ENCODE measurements around the gene QARS1. TPM values are rescaled to one million over a fixed set of nuclear protein-coding genes. Genes with fewer than 3 reads are reported as not detected.
A peak's percentile ranks its signal among the peaks of the same experiment; 100 is the strongest.

Gene QARS1
- polyA plus RNA-seq, 3 donors = 142 to 326 (median 142) TPM

DNA sequence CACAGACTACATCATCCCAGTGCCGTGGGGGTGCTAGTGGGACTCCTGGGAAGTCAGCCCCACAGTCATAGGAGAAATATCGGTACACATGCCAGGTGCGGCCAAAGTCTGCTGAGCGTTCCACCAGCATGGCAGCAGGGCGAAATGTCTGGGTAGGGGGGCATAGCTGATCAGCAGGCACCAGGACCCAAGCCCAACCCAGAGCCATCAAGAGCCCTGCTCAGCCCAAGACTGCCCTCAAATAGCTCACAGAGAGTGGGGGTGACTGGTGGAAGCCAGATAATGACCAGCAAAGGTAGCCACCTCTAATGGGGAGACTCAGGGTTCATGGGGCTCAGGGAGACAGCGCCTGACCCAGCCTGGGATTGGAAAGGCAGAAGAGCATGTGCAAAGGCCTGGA is 27.0 kb upstream of the QARS1 start:
- Histone ChIP-seq H4K20me1 (ENCODE audit: insufficient read depth, low read length) (no peaks in the 10 kb centered on the region), H3K9me3 (replicated peaks in 1 of 2; ENCODE audit: control insufficient read depth in 1 of 2, insufficient read depth in 1 of 2, low read length in 2 of 2) (no peaks in the 10 kb centered on the region), H3K9ac (ENCODE audit: insufficient read depth, low read length, poor library complexity, severe bottlenecking) (no peak overlapping the region), H3K27ac (ENCODE audit: low read depth in 1 of 2, low read length in 2 of 2) (no peak overlapping the region), H3K4me3 (replicated peaks in 1 of 3; ENCODE audit: low read depth in 2 of 3, low read length in 3 of 3) (no peak overlapping the region), H3K27me3 (ENCODE audit: control insufficient read depth in 2 of 2, insufficient read depth in 2 of 2, low read length in 2 of 2) (no peaks in the 10 kb centered on the region), H3K4me2 (replicated peaks; ENCODE audit: extremely low read depth, low read length, poor library complexity, severe bottlenecking) (no peak overlapping the region), H3K79me2 (ENCODE audit: insufficient read depth, low read length) (no peaks in the 10 kb centered on the region), H3K36me3 (replicated peaks in 1 of 2; ENCODE audit: control insufficient read depth in 1 of 2, insufficient read depth in 2 of 2, low read length in 2 of 2) (no peaks in the 10 kb centered on the region), H2AFZ (ENCODE audit: insufficient read depth, low read depth, low read length, poor library complexity, severe bottlenecking) (no peak overlapping the region), H3K4me1 (ENCODE audit: control insufficient read depth in 1 of 2, insufficient read depth in 2 of 2, low read length in 2 of 2) (peaks cover 14 to 20% of the 10 kb centered on the region in 2 donors)
- Mint-ChIP-seq H3K27me3 (ENCODE audit: low read depth in 3 of 3) (peaks cover 0 to 3% (median 2%) of the 10 kb centered on the region in 3 donors), H3K36me3 (peaks cover 0 to 2% of the 10 kb centered on the region in 2 donors), H3K4me3 (peak overlapping the region in 1 of 2 donors; percentile 92), H3K9me3 (peaks cover 0 to 3% (median 0%) of the 10 kb centered on the region in 7 donors), H3K27ac (peak overlapping the region in 2 of 7 donors; percentile 38 to 77), H3K4me1 (peaks cover 29% of the 10 kb centered on the region)
- 100% methylated on average over 5 of the region's 6 CpGs for WGBS (ENCODE audit: insufficient coverage)
- TF ChIP-seq, protein P1, sequence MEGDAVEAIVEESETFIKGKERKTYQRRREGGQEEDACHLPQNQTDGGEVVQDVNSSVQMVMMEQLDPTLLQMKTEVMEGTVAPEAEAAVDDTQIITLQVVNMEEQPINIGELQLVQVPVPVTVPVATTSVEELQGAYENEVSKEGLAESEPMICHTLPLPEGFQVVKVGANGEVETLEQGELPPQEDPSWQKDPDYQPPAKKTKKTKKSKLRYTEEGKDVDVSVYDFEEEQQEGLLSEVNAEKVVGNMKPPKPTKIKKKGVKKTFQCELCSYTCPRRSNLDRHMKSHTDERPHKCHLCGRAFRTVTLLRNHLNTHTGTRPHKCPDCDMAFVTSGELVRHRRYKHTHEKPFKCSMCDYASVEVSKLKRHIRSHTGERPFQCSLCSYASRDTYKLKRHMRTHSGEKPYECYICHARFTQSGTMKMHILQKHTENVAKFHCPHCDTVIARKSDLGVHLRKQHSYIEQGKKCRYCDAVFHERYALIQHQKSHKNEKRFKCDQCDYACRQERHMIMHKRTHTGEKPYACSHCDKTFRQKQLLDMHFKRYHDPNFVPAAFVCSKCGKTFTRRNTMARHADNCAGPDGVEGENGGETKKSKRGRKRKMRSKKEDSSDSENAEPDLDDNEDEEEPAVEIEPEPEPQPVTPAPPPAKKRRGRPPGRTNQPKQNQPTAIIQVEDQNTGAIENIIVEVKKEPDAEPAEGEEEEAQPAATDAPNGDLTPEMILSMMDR (IDR thresholded peaks at IDR 0.05) = no peak
- DNase-seq = no peak
- intact Hi-C loops (cut with micrococcal nuclease) = loop anchor here in 1 of 2 donors (10.0 kb wide), 1 partner anchor 147 kb away; no protein-coding TSS in a partner anchor

- DNase-seq = no peak
- H3K27me3 Mint-ChIP-seq (ENCODE audit: low read depth in 3 of 3) = peaks cover 0 to 3% (median 2%) of the 10 kb centered on the region in 3 donors
- 98% methylated on average over 8 of the region's 12 CpGs for WGBS (ENCODE audit: insufficient coverage)
- Histone ChIP-seq H3K9ac (ENCODE audit: insufficient read depth, low read length, poor library complexity, severe bottlenecking) (no peak overlapping the region), H3K79me2 (ENCODE audit: insufficient read depth, low read length) (no peaks in the 10 kb centered on the region), H3K4me3 (replicated peaks in 1 of 3; ENCODE audit: low read depth in 2 of 3, low read length in 3 of 3) (no peak overlapping the region), H3K27ac (ENCODE audit: low read depth in 1 of 2, low read length in 2 of 2) (no peak overlapping the region), H3K4me2 (replicated peaks; ENCODE audit: extremely low read depth, low read length, poor library complexity, severe bottlenecking) (no peak overlapping the region), H2AFZ (ENCODE audit: insufficient read depth, low read depth, low read length, poor library complexity, severe bottlenecking) (no peak overlapping the region), H3K4me1 (ENCODE audit: control insufficient read depth in 1 of 2, insufficient read depth in 2 of 2, low read length in 2 of 2) (peaks cover 14 to 20% of the 10 kb centered on the region in 2 donors), H4K20me1 (ENCODE audit: insufficient read depth, low read length) (no peaks in the 10 kb centered on the region), H3K36me3 (replicated peaks in 1 of 2; ENCODE audit: control insufficient read depth in 1 of 2, insufficient read depth in 2 of 2, low read length in 2 of 2) (no peaks in the 10 kb centered on the region), H3K27me3 (ENCODE audit: control insufficient read depth in 2 of 2, insufficient read depth in 2 of 2, low read length in 2 of 2) (no peaks in the 10 kb centered on the region), H3K9me3 (replicated peaks in 1 of 2; ENCODE audit: control insufficient read depth in 1 of 2, insufficient read depth in 1 of 2, low read length in 2 of 2) (no peaks in the 10 kb centered on the region)
- intact Hi-C loops (cut with micrococcal nuclease) = loop anchor here in 1 of 2 donors (10.0 kb wide), 1 partner anchor 146 kb away; no protein-coding TSS in a partner anchor
- peaks cover 0 to 3% (median 0%) of the 10 kb centered on the region in 7 donors for H3K9me3 Mint-ChIP-seq
- no peak overlapping the region for H3K4me3 Mint-ChIP-seq
- H3K4me1 Mint-ChIP-seq = peaks cover 29% of the 10 kb centered on the region
- TF ChIP-seq, protein P1 (IDR thresholded peaks at IDR 0.05) = no peak
- peaks cover 0 to 2% of the 10 kb centered on the region in 2 donors for H3K36me3 Mint-ChIP-seq
- H3K27ac Mint-ChIP-seq = no peak overlapping the region
Measured at GRCh38 chr3:49131040-49131439, 26.5 kb upstream of the QARS1 start.

Data from CD14-positive monocyte (primary cell).